LNCaP clone FGC (cell line): ENCODE data around the gene COQ5.

Experiments
- DNase-seq: peaks from one replicate; pipeline ENCODE4 v3.0.0-alpha.2; 2011; ENCODE audit warnings: low read depth
- H3K4me3 ChIP-seq: 2 replicates; pipeline ENCODE4 v1.5.1; 2011; ENCODE audit warnings: mild to moderate bottlenecking, low read depth, low read length, control low read depth
- CTCF ChIP-seq: IDR thresholded peaks from 2 replicates; pipeline ENCODE4 v1.5.1; 2012; ENCODE audit warnings: mild to moderate bottlenecking; ENCODE audit not compliant: control insufficient read depth, insufficient read depth; ENCODE audit errors: extremely low read depth

The COQ5 gene

GRCh38 chr12:120465756-120466155, 63.2 kb downstream of the COQ5 start:
- DNase-seq = no peak
- TF ChIP-seq CTCF = no peak
- H3K4me3 ChIP-seq = no peak overlapping the region

DNA sequence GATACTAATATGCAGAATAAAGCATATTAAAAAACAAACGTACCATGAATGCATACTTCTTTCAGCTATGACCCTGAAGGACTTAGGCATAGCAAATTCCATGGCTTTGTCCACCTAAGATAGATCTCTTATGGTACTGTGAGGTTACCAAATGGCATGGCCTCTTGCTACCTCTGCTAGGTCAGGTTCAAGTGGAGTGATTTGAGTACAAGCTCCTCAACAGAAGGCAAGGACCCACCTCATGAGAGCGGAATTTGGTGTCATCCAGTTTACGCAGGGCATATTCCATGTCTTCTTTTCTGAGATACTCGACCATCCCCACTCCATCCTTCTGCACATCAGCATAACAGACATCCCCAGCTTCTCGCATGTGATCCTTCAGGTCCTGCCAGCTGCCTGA, 65.2 kb downstream of the COQ5 start:
- no peak overlapping the region for H3K4me3 ChIP-seq
- DNase-seq = no peak
- no peak for TF ChIP-seq CTCF

DNA sequence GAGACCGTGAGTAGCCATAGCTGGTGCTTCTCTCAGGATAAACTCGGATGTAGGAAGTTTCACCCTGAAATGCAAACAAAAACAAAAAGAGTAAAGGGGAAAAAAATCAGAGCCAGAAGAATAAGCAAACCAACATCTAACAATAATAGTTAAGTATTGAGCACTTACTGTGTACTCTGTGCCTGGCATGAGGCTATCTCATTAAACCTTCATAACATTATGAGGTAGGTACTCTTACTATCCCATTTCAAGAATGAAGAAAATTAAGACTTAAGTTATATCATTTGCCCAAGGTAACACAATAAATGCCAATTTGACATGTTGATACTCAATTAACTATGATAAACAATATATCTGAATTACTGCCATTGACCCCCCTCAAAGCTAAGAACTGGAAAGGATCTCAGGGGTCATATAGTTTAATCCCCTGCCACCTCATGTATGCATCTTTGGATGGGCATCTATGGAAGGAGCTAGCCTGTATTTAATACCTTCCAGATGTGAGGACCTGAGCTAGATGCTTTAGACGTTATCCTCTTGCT, 66.8 kb downstream of the COQ5 start:
- no peak for DNase-seq
- no peak overlapping the region for H3K4me3 ChIP-seq
- no peak for TF ChIP-seq CTCF

DNA sequence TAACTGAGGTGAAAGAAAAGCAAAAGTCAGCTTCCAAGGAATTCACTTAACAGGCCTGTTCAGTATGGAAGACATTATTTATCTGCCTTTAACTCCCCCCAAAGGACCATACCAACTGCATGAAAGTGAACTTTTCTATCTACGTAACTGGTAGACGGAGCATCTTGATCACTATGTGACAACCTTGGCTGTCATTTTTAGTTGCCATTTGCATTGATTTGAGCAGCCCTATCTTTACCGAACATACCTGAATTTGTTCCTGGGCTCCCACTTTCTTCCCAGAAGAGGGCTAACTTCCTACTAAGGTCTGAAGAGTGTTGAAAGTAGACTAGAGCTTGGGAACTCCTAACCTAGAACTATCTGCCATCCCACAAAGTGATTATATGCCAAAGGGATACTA, 68.8 kb downstream of the COQ5 start:
- TF ChIP-seq CTCF = no peak
- no peak for DNase-seq
- no peak overlapping the region for H3K4me3 ChIP-seq

GRCh38 chr12:120457133-120457532, 71.8 kb downstream of the COQ5 start:
- TF ChIP-seq CTCF = peak; percentile 28; the same call in 1 of the 2 replicates
- no peak overlapping the region for H3K4me3 ChIP-seq
- no peak for DNase-seq

GRCh38 chr12:120455302-120455701, 73.7 kb downstream of the COQ5 start:
- TF ChIP-seq CTCF = no peak
- DNase-seq = no peak
- H3K4me3 ChIP-seq = no peak overlapping the region

DNA sequence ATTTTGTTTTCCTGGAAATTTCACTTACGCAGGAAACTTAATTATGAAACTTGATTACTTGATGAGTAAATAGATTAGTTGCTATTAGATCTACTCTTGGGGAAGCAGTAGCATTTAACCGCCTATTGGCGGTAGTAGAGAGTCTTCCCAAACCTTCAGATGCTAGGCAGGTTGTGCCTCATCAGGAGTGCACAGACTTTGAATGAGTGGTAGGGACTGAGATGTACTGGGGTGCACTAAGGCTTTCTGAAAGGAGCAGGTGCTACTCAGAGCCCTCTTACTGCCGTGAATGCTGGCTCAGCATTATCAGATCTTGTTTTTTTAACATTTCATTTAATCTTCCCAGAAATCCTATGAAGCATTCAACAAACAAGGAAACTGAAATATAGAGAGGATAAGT, 75.0 kb downstream of the COQ5 start:
- no peak overlapping the region for H3K4me3 ChIP-seq
- DNase-seq = no peak
- TF ChIP-seq CTCF = peak; percentile 40
